Measurements from ENCODE around the gene FAM171A1.
A peak's percentile ranks its signal among the peaks of the same experiment; 100 is the strongest.

FAM171A1 gene

GRCh38 chr10:15182540-15183207, 188.4 kb downstream of the FAM171A1 start:
- no peak overlapping the region for H3K4me3 Mint-ChIP-seq
- no peak for ATAC-seq (replicated peaks)
- no peak overlapping the region for H3K27ac Mint-ChIP-seq
- H3K4me1 Mint-ChIP-seq: peaks cover 0 to 2% of the 10 kb centered on the region in 2 donors
- no peaks in the 10 kb centered on the region for H3K36me3 Mint-ChIP-seq
- H3K27me3 Mint-ChIP-seq: peaks cover 17 to 26% of the 10 kb centered on the region in 2 donors
- DNase-seq: no peak
- H3K9me3 Mint-ChIP-seq: peaks cover 0 to 1% of the 10 kb centered on the region in 2 donors

GRCh38 chr10:15181576-15182156, 189.4 kb downstream of the FAM171A1 start:
- Mint-ChIP-seq H3K27ac (no peak overlapping the region), H3K9me3 (peaks cover 0 to 1% of the 10 kb centered on the region in 2 donors), H3K4me3 (no peak overlapping the region), H3K36me3 (no peaks in the 10 kb centered on the region), H3K27me3 (peaks cover 17 to 24% of the 10 kb centered on the region in 2 donors), H3K4me1 (peaks cover 0 to under 1% of the 10 kb centered on the region in 2 donors)
- ATAC-seq (replicated peaks) (no peak), DNase-seq (no peak)

GRCh38 chr10:15180736-15181135, 190.4 kb downstream of the FAM171A1 start:
- peaks cover 18 to 22% of the 10 kb centered on the region in 2 donors for H3K27me3 Mint-ChIP-seq
- DNase-seq (no peak), ATAC-seq (replicated peaks) (no peak)
- H3K27ac Mint-ChIP-seq: no peak overlapping the region
- no peak overlapping the region for H3K4me3 Mint-ChIP-seq
- peaks cover 0 to under 1% of the 10 kb centered on the region in 2 donors for H3K9me3 Mint-ChIP-seq
- no peaks in the 10 kb centered on the region for H3K4me1 Mint-ChIP-seq
- no peaks in the 10 kb centered on the region for H3K36me3 Mint-ChIP-seq

- H3K27me3 Mint-ChIP-seq: peaks cover 16 to 18% of the 10 kb centered on the region in 2 donors
- no peak overlapping the region for H3K4me3 Mint-ChIP-seq
- no peak for DNase-seq
- H3K27ac Mint-ChIP-seq: no peak overlapping the region
- peaks cover 0 to 2% of the 10 kb centered on the region in 2 donors for H3K9me3 Mint-ChIP-seq
- no peaks in the 10 kb centered on the region for H3K36me3 Mint-ChIP-seq
- no peaks in the 10 kb centered on the region for H3K4me1 Mint-ChIP-seq
- no peak for ATAC-seq (replicated peaks)
Observed at GRCh38 chr10:15176269-15176668, 194.8 kb downstream of the FAM171A1 start.

- DNase-seq (no peak), ATAC-seq (replicated peaks) (no peak)
- H3K36me3 Mint-ChIP-seq: no peaks in the 10 kb centered on the region
- peaks cover 11 to 13% of the 10 kb centered on the region in 2 donors for H3K27me3 Mint-ChIP-seq
- peaks cover 0 to 2% of the 10 kb centered on the region in 2 donors for H3K9me3 Mint-ChIP-seq
- H3K4me3 Mint-ChIP-seq: no peak overlapping the region
- no peak overlapping the region for H3K27ac Mint-ChIP-seq
- no peaks in the 10 kb centered on the region for H3K4me1 Mint-ChIP-seq
Observed at GRCh38 chr10:15175587-15175986, 195.5 kb downstream of the FAM171A1 start.

- DNase-seq (no peak), ATAC-seq (replicated peaks) (no peak)
- Mint-ChIP-seq H3K27ac (no peak overlapping the region), H3K36me3 (peaks cover 0 to 2% of the 10 kb centered on the region in 2 donors), H3K27me3 (peaks cover 0 to 4% of the 10 kb centered on the region in 2 donors), H3K4me1 (peaks cover 12 to 21% of the 10 kb centered on the region in 2 donors), H3K4me3 (no peak overlapping the region), H3K9me3 (peaks cover 0 to 2% of the 10 kb centered on the region in 2 donors)
Observed at GRCh38 chr10:15172306-15172840, 198.7 kb downstream of the FAM171A1 start.

- ATAC-seq (replicated peaks): no peak
- DNase-seq: no peak
- H3K4me1 Mint-ChIP-seq: peaks cover 14 to 34% of the 10 kb centered on the region in 2 donors
- peak overlapping the region; percentile 9 for H3K27ac Mint-ChIP-seq
- peak overlapping the region in 1 of 2 donors; percentile 67 for H3K4me3 Mint-ChIP-seq
- H3K27me3 Mint-ChIP-seq: no peaks in the 10 kb centered on the region
- H3K36me3 Mint-ChIP-seq: peaks cover 0 to 2% of the 10 kb centered on the region in 2 donors
- H3K9me3 Mint-ChIP-seq: no peaks in the 10 kb centered on the region
Observed at GRCh38 chr10:15169555-15170401, 201.3 kb downstream of the FAM171A1 start.

- H3K4me3 Mint-ChIP-seq: peak overlapping the region; percentile 57 to 67
- H3K9me3 Mint-ChIP-seq: no peaks in the 10 kb centered on the region
- H3K27ac Mint-ChIP-seq: peak overlapping the region; percentile 9
- H3K36me3 Mint-ChIP-seq: peaks cover 0 to 2% of the 10 kb centered on the region in 2 donors
- DNase-seq (peak; percentile 79), ATAC-seq (replicated peaks) (peak; percentile 65 to 71)
- peaks cover 14 to 34% of the 10 kb centered on the region in 2 donors for H3K4me1 Mint-ChIP-seq
- H3K27me3 Mint-ChIP-seq: no peaks in the 10 kb centered on the region
Observed at GRCh38 chr10:15168786-15169554, 202.1 kb downstream of the FAM171A1 start.

GRCh38 chr10:15168291-15168785, 202.8 kb downstream of the FAM171A1 start, which contains the start of gene NMT2:
Gene NMT2, minus strand, starts transcription at chr10:15168693. Its CDS starts 81 bp downstream, at chr10:15168612.
- no peaks in the 10 kb centered on the region for H3K9me3 Mint-ChIP-seq
- H3K36me3 Mint-ChIP-seq: peaks cover 0 to 2% of the 10 kb centered on the region in 2 donors
- peak within 1 kb of the TSS; percentile 94 for H3K27ac Mint-ChIP-seq
- DNase-seq: peak; percentile 78
- peak; percentile 89 to 90 for ATAC-seq (replicated peaks)
- H3K4me1 Mint-ChIP-seq: peaks cover 14 to 34% of the 10 kb centered on the region in 2 donors
- H3K4me3 Mint-ChIP-seq: peak within 1 kb of the TSS; percentile 96 to 97
- no peaks in the 10 kb centered on the region for H3K27me3 Mint-ChIP-seq

GRCh38 chr10:15167411-15168290, 203.4 kb downstream of the FAM171A1 start:
- peaks cover 0 to 2% of the 10 kb centered on the region in 2 donors for H3K36me3 Mint-ChIP-seq
- H3K4me1 Mint-ChIP-seq: peaks cover 14 to 34% of the 10 kb centered on the region in 2 donors
- DNase-seq (peak; percentile 39), ATAC-seq (replicated peaks) (peak; percentile 49 to 53)
- H3K4me3 Mint-ChIP-seq: peak overlapping the region; percentile 96 to 97
- H3K27me3 Mint-ChIP-seq: no peaks in the 10 kb centered on the region
- no peaks in the 10 kb centered on the region for H3K9me3 Mint-ChIP-seq
- H3K27ac Mint-ChIP-seq: peak overlapping the region; percentile 89

GRCh38 chr10:15166325-15166724, 204.8 kb downstream of the FAM171A1 start:
- H3K4me3 Mint-ChIP-seq: no peak overlapping the region

GRCh38 chr10:15163253-15163828, 207.7 kb downstream of the FAM171A1 start:
- H3K27me3 Mint-ChIP-seq: no peaks in the 10 kb centered on the region
- no peak overlapping the region for H3K4me3 Mint-ChIP-seq
- no peaks in the 10 kb centered on the region for H3K9me3 Mint-ChIP-seq
- H3K36me3 Mint-ChIP-seq: peaks cover 0 to under 1% of the 10 kb centered on the region in 2 donors
- DNase-seq (no peak), ATAC-seq (replicated peaks) (no peak)
- H3K4me1 Mint-ChIP-seq: peaks cover 7 to 19% of the 10 kb centered on the region in 2 donors
- no peak overlapping the region for H3K27ac Mint-ChIP-seq

More at GRCh38 chr10:15166325-15166724, 204.8 kb downstream of the FAM171A1 start:
- Mint-ChIP-seq H3K27ac (no peak overlapping the region), H3K36me3 (peaks cover 0 to 2% of the 10 kb centered on the region in 2 donors), H3K9me3 (no peaks in the 10 kb centered on the region), H3K4me1 (peaks cover 14 to 34% of the 10 kb centered on the region in 2 donors), H3K27me3 (no peaks in the 10 kb centered on the region)
- DNase-seq: no peak
- ATAC-seq (replicated peaks): no peak

All from stimulated activated naive B cell treated with anti-CD40 and anti-IgM and Interleukin-4, amounts not matched to agents 10 μg/mL and 1 μg/mL and 100 μg/mL, for 72 hours (primary cell).